A673 (cell line): Measurements from ENCODE around the gene C13orf46. TPM values are rescaled to one million over a fixed set of nuclear protein-coding genes. Genes with fewer than 3 reads are reported as not detected.

Experiments
- BruUV-seq: library from RNA; stranded (reverse); fragments of 400-500 nt; replicated peaks from 2 replicates; lab custom pipeline; 2021; lab: Mats Ljungman, UMichigan
- CTCF ChIA-PET: fragments of 300-600 bp; sonication (Branson Sonifier 250); formaldehyde crosslinking; loops from one replicate; lab custom pipeline; 2022; ENCODE audit warnings: antibody characterized with exemption; lab: Charles Lee
- POLR2A ChIA-PET: fragments of 300-600 bp; sonication (Branson Sonifier 250); formaldehyde crosslinking; loops from one replicate; lab custom pipeline; 2022; ENCODE audit warnings: antibody characterized with exemption; ENCODE audit not compliant: low non-redundant PET; lab: Charles Lee
- DNase-seq: peaks from one replicate; pipeline ENCODE4 v3.0.0-alpha.2; 2015; ENCODE audit warnings: low spot score
- H3K27ac ChIP-seq: fragments of 200-600 bp; sonication (generic); 2 replicates; pipeline ENCODE4 v1.5.1; 2016; ENCODE audit warnings: mixed run types, low read depth, mild to moderate bottlenecking, mixed read lengths, antibody characterized with exemption, low read length; ENCODE audit not compliant: poor library complexity, severe bottlenecking
- H3K27me3 ChIP-seq: fragments of 200-600 bp; sonication (generic); replicated peaks from 2 replicates; pipeline ENCODE4 v1.6.1; 2017; ENCODE audit warnings: mixed run types, low read depth, mild to moderate bottlenecking, mixed read lengths, antibody characterized with exemption, low read length; ENCODE audit not compliant: insufficient read depth, poor library complexity
- H3K36me3 ChIP-seq: fragments of 200-600 bp; sonication (generic); 2 replicates; pipeline ENCODE4 v1.6.1; 2016; ENCODE audit warnings: mixed run types, mild to moderate bottlenecking, mixed read lengths, antibody characterized with exemption, low read length; ENCODE audit not compliant: insufficient read depth, poor library complexity, severe bottlenecking
- H3K4me1 ChIP-seq: fragments of 200-600 bp; sonication (generic); 2 replicates; pipeline ENCODE4 v1.6.1; 2017; ENCODE audit warnings: mixed run types, mild to moderate bottlenecking, mixed read lengths, antibody characterized with exemption, low read length; ENCODE audit not compliant: insufficient read depth, poor library complexity, severe bottlenecking
- H3K4me3 ChIP-seq: fragments of 200-600 bp; sonication (generic); 2 replicates; pipeline ENCODE4 v1.5.1; 2016; ENCODE audit warnings: low read depth, mixed run types, mild to moderate bottlenecking, mixed read lengths, low read length; ENCODE audit not compliant: poor library complexity, severe bottlenecking
- H3K9me3 ChIP-seq: fragments of 200-600 bp; sonication (generic); 2 replicates; pipeline ENCODE4 v1.6.1; 2016; ENCODE audit warnings: mixed run types, low read depth, mild to moderate bottlenecking, mixed read lengths, antibody characterized with exemption, low read length; ENCODE audit not compliant: poor library complexity, severe bottlenecking
- EZH2 ChIP-seq: fragments of 200-600 bp; sonication (generic); IDR thresholded peaks from 2 replicates; pipeline ENCODE4 v1.6.1; 2017; ENCODE audit warnings: borderline replicate concordance, low read depth, mild to moderate bottlenecking, mixed read lengths, antibody characterized with exemption, low read length; ENCODE audit not compliant: poor library complexity, severe bottlenecking
- intact Hi-C: fragments of 100-400 bp; cut with micrococcal nuclease; formaldehyde crosslinking; loops from one replicate; pipeline ENCODE4 v1.10.0; 2022; ENCODE audit not compliant: unreplicated experiment
- total RNA-seq: library from RNA; stranded (reverse); gene quantifications from 2 replicates; pipeline ENCODE4 v1.2.3, GENCODE V29; 2021
- TF ChIP-seq, protein P1 (sequence below): fragments of 300-800, 200-600 bp; sonication (generic); conservative IDR thresholded peaks from 2 replicates; pipeline ENCODE4 v1.5.1; 2017; ENCODE audit warnings: low read depth, mild to moderate bottlenecking, antibody characterized with exemption, low read length, moderate library complexity, mixed read lengths

C13orf46 gene
- total RNA-seq, 1 experiment from 2014 or later, result 3.6 TPM

- peaks cover 40% of the 10 kb centered on the region for H3K27me3 ChIP-seq
- no peak for TF ChIP-seq EZH2
- TF ChIP-seq, protein P1, sequence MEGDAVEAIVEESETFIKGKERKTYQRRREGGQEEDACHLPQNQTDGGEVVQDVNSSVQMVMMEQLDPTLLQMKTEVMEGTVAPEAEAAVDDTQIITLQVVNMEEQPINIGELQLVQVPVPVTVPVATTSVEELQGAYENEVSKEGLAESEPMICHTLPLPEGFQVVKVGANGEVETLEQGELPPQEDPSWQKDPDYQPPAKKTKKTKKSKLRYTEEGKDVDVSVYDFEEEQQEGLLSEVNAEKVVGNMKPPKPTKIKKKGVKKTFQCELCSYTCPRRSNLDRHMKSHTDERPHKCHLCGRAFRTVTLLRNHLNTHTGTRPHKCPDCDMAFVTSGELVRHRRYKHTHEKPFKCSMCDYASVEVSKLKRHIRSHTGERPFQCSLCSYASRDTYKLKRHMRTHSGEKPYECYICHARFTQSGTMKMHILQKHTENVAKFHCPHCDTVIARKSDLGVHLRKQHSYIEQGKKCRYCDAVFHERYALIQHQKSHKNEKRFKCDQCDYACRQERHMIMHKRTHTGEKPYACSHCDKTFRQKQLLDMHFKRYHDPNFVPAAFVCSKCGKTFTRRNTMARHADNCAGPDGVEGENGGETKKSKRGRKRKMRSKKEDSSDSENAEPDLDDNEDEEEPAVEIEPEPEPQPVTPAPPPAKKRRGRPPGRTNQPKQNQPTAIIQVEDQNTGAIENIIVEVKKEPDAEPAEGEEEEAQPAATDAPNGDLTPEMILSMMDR, result no peak
- intact Hi-C loops, result no loop called here
- no peak overlapping the region for H3K4me3 ChIP-seq
- POLR2A ChIA-PET, result no interaction called here
- no peak for DNase-seq
- no TSS peak for BruUV-seq
- no peaks in the 10 kb centered on the region for H3K9me3 ChIP-seq
- H3K4me1 ChIP-seq, result no peaks in the 10 kb centered on the region
- no peak overlapping the region for H3K27ac ChIP-seq
- H3K36me3 ChIP-seq, result no peaks in the 10 kb centered on the region
- CTCF ChIA-PET, result interaction anchor here (0.9 kb wide), 1 partner anchor 337 kb away, joined by 3 read pairs; no protein-coding TSS in a partner anchor
Measured at GRCh38 chr13:113903912-113904311, 70.0 kb downstream of the C13orf46 start.

Other genes starting within 250 kb of the C13orf46 start
- gene TMEM255B, start 214.8 kb downstream of the C13orf46 start, total RNA-seq, result 0.06 and 0.15 TPM in 2 replicates
- 0.67 and 0.79 TPM in 2 replicates for gene GAS6, start 110.0 kb downstream of the C13orf46 start, total RNA-seq
- 22.1 and 24.1 TPM in 2 replicates for gene RASA3, start 158.5 kb upstream of the C13orf46 start, total RNA-seq
- not detected in 2 replicates for gene CFAP97D2, start 205.2 kb upstream of the C13orf46 start, total RNA-seq